Activated T-helper 17 cell treated with anti-CD3 and anti-CD28 coated beads, Interleukin-2, amount 50 U/mL, for 72 hours (primary cell): Measurements from ENCODE around the gene HAX1. TPM values are rescaled to one million over a fixed set of nuclear protein-coding genes. Genes with fewer than 3 reads are reported as not detected.
"Not testable (repeated sequence)": the region's sequence is repeated elsewhere in the genome, so short reads cannot be mapped to it uniquely, and the experiment has no call there.

Experiments used
- ATAC-seq: fragments of 150-1000 bp; cut with Tn5 transposase; replicated peaks from 2 replicates; pipeline ENCODE4 v1.10.0; 2021; ENCODE audit warnings: mild to moderate bottlenecking, moderate library complexity
- H3K27ac Mint-ChIP-seq: one replicate; pipeline ENCODE4 v1.8.0; 2022; ENCODE audit warnings: mixed read lengths
- H3K27me3 Mint-ChIP-seq: one replicate; pipeline ENCODE4 v1.8.0; 2022; ENCODE audit warnings: mixed read lengths
- H3K36me3 Mint-ChIP-seq: one replicate; pipeline ENCODE4 v1.8.0; 2022; ENCODE audit warnings: low read depth, mild to moderate bottlenecking, mixed read lengths
- H3K4me1 Mint-ChIP-seq: one replicate; pipeline ENCODE4 v1.8.0; 2022; ENCODE audit warnings: mixed read lengths
- H3K4me3 Mint-ChIP-seq: one replicate; pipeline ENCODE4 v1.8.0; 2022; ENCODE audit warnings: mild to moderate bottlenecking, mixed read lengths
- H3K9me3 Mint-ChIP-seq: one replicate; pipeline ENCODE4 v1.8.0; 2022; ENCODE audit warnings: mixed read lengths
- total RNA-seq, 2 donors: library from RNA; stranded (reverse); gene quantifications; one replicate each; pipeline ENCODE4 v1.2.3, GENCODE V29; 2022

HAX1 gene
- total RNA-seq, 2 donors from 2014 or later = 127 to 132 TPM

DNA sequence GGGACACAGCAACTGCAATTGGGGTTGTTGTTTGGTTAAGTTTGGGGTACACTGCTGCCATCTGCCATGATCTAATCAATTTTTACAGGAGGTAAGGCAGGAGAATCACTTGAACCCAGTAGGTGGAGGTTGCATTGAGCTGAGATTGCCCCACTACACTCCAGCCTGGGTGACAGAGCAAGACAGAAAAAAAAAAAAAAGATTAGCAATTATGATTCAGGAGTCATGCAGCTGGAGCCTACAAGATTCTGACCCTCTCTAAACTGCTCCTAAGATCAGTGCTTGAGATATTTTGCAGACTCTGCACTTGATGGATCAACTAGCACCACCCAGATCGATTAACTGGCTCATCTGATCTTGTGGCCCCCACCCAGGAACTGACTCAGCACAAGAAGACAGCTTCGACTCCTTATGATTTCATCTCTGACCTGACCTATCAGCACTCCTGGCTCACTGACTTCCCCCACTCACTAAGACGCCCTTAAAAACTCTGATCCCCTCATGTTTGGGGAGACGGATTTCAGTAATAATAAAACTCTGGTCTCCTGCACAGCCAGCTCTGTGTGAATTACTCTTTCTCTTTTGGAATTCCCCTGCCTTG is 35.3 kb downstream of the HAX1 start:
- not testable (repeated sequence) for H3K27me3 Mint-ChIP-seq

DNA sequence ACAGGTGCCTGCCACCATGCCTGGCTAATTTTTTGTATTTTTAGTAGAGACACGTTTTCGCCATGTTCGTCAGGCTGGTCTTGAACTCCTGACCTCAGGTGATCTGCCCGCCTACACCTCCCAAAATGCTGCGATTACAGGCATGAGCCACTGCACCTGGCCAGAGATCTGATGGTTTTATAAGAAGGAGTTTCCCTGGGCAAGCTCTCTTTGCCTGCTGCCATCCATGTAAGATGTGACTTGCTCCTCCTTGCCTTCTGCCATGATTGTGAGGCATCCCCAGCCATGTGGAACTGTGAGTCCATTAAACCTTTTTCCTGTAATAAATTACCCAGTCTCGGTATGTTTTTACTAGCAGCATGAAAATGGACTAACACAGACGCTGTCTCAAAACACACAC is 36.7 kb downstream of the HAX1 start:
- not testable (repeated sequence) for H3K27ac Mint-ChIP-seq, H3K4me3 Mint-ChIP-seq, H3K27me3 Mint-ChIP-seq, ATAC-seq, H3K9me3 Mint-ChIP-seq, H3K36me3 Mint-ChIP-seq
- H3K4me1 Mint-ChIP-seq = peaks cover 22% of the 10 kb centered on the region

More for the DNA sequence above, 35.3 kb downstream of the HAX1 start:
- H3K4me3 Mint-ChIP-seq = peak overlapping the region; percentile 19
- ATAC-seq = peak; percentile 36
- H3K27ac Mint-ChIP-seq = peak overlapping the region; percentile 33
- H3K9me3 Mint-ChIP-seq, H3K36me3 Mint-ChIP-seq: not testable (repeated sequence)
- H3K4me1 Mint-ChIP-seq = peaks cover 22% of the 10 kb centered on the region

DNA sequence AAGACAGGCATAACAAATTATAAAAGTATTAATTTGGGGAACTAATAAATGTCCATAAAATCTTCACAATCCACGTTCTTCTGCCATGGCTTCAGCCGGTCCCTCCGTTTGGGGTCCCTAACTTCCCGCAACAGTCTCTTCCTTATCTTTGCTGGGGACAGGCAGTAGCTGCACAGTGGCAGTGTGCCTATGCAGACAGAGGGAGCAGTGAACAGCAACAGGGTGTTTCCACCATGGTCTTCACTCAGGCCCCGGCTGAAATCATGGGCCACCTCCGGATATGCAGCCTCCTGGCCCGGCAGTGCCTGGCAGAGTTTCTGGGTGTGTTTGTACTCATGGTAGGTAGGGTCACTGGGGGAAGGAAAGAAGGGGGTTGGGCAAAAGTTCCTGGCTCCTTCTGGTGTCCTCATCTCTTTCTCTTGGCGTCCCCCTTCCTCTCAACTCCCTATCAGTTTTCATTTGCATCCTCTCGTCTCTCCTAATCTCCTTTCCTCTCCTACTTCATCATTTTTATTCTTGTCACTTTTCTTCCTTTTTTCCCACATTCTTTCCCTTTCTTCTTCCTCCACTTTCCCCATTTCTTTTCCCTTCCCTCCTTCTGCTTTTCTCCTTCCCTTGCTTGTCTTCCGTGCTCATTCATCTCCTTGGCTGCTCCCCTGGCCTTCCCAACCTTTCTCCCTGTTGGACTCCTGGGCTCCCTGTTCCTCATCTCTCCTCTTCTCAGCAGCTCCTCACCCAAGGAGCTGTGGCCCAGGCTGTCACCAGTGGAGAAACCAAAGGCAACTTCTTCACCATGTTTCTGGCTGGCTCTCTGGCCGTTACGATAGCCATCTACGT is 40.0 kb downstream of the HAX1 start:
- H3K4me1 Mint-ChIP-seq = peaks cover 14% of the 10 kb centered on the region
- H3K36me3 Mint-ChIP-seq, ATAC-seq, H3K27ac Mint-ChIP-seq, H3K9me3 Mint-ChIP-seq, H3K4me3 Mint-ChIP-seq, H3K27me3 Mint-ChIP-seq: not testable (repeated sequence)

- Mint-ChIP-seq H3K9me3 (no peaks in the 10 kb centered on the region), H3K4me3 (no peak overlapping the region), H3K4me1 (peaks cover 8% of the 10 kb centered on the region), H3K27ac (no peak overlapping the region), H3K36me3 (no peaks in the 10 kb centered on the region), H3K27me3 (no peaks in the 10 kb centered on the region)
- ATAC-seq = no peak
These were observed 40.6 kb downstream of the HAX1 start for GRCh38 chr1:154313066-154313356.

DNA sequence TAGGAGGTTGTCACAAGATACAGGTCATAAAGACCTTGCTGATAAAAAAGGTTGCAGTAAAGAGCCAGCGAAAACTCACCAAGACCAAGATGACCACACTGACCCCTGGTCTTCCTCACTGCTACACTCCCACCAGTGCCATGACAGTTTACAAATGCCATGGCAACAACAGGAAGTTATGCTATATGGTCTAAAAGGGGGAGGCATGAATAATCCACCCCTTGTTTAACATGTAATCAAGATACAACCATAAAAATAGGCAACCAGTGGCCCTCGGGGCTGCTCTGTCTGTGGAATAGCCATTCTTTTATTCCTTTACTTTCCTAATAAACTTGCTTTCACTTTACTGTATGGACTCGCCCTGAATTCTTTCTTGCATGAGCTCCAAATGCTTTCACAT is 41.8 kb downstream of the HAX1 start:
- not testable (repeated sequence) for ATAC-seq, H3K27me3 Mint-ChIP-seq, H3K27ac Mint-ChIP-seq, H3K9me3 Mint-ChIP-seq, H3K4me1 Mint-ChIP-seq, H3K4me3 Mint-ChIP-seq, H3K36me3 Mint-ChIP-seq

DNA sequence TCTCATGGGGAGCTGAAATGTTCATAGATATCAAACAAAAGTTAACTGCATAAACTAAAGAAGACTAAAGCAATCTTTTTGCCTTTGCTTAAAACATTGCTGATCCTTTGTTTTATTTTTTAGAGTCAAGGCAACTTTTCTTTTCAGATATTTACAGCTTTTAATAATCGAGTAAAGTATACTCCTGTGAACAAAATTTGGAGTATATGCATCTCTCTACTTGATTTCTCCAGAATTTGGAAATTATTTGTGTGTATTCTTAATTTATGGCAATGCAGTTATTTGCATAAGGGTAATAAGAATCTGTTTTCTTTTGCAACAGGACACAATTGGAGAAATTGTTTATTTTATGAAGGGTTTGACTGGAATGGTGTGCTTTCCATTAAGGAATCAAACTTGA is 44.3 kb downstream of the HAX1 start:
- no peak for ATAC-seq
- Mint-ChIP-seq H3K27ac (no peak overlapping the region), H3K4me1 (no peaks in the 10 kb centered on the region), H3K4me3 (no peak overlapping the region), H3K9me3 (no peaks in the 10 kb centered on the region), H3K27me3 (no peaks in the 10 kb centered on the region), H3K36me3 (no peaks in the 10 kb centered on the region)

DNA sequence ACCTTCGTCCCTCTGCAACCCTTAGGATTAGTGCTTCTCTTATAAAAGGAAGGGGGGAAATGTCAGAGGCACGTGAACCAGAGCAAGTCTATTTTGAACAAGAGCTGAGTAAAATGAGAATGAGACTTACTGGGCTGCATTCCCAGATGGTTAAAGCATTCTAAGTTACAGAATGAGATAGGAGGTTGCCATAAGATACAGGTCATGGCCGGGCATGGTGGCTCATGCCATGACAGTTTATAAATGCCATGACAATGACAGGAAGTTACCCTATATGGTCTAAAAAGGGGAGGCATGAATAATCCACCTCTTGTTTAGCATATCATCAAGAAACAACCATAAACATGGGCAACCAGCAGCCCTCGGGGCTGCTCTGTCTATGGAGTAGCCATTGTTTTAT is 46.0 kb downstream of the HAX1 start:
- Mint-ChIP-seq H3K9me3 (no peaks in the 10 kb centered on the region), H3K36me3 (no peaks in the 10 kb centered on the region), H3K27me3 (no peaks in the 10 kb centered on the region), H3K4me3 (no peak overlapping the region), H3K27ac (no peak overlapping the region), H3K4me1 (no peaks in the 10 kb centered on the region)
- no peak for ATAC-seq

DNA sequence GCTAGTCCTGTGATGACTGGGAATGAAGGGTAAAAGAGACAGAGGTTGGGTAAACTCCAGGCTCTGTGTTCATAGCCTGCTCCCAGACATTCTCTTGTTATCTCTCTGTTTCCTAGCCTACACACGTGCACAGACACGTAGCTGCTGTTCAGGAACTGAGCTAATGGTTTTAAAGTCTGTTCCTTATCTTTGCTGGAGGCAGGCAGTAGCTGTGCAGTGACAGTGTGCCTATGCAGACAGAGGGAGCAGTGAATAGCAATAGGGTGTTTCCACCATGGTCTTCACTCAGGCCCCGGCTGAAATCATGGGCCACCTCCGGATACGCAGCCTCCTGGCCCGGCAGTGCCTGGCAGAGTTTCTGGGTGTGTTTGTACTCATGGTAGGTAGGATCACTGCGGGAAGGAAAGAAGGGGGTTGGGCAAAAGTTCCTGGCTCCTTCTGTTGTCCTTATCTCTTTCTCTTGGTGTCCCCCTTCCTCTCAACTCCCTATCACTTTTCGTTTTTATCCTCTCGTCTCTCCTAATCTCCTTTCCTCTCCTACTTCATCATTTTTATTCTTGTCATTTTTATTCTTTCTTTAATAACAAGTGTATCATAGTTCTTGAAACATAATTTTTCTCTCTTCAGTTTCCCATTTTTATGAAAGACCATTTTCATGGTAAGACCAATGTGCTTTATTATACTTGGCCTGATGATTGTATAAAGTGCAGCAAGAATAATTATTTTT is 48.6 kb downstream of the HAX1 start, which contains the start of gene AQP10:
TSS of gene AQP10 (plus strand) at position 212 of the 727 bp plus-strand sequence. CDS start at position 275, 63 bp downstream.
- no peaks in the 10 kb centered on the region for H3K27me3 Mint-ChIP-seq
- peak within 1 kb of the TSS; percentile 49 for H3K27ac Mint-ChIP-seq
- no peaks in the 10 kb centered on the region for H3K9me3 Mint-ChIP-seq
- no peak for ATAC-seq
- H3K4me3 Mint-ChIP-seq = no peak within 1 kb of the TSS
- H3K4me1 Mint-ChIP-seq = no peaks in the 10 kb centered on the region
- H3K36me3 Mint-ChIP-seq = no peaks in the 10 kb centered on the region

DNA sequence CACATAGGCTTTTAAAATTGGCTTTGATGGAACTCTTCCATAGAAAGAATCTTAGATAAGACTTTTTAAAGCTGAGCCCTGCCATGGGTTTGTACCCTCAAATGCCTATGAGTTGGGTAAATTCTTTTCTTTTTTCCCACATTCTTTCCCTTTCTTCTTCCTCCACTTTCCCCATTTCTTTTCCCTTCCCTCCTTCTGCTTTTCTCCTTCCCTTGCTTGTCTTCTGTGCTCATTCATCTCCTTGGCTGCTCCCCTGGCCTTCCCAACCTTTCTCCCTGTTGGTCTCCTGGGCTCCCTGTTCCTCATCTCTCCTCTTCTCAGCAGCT is 49.1 kb downstream of the HAX1 start:
- not testable (repeated sequence) for H3K36me3 Mint-ChIP-seq, H3K9me3 Mint-ChIP-seq, H3K4me1 Mint-ChIP-seq, ATAC-seq, H3K27me3 Mint-ChIP-seq, H3K4me3 Mint-ChIP-seq
- peak overlapping the region; percentile 49 for H3K27ac Mint-ChIP-seq

GRCh38 chr1:154323493-154323892 is 51.1 kb downstream of the HAX1 start:
- no peak overlapping the region for H3K27ac Mint-ChIP-seq
- H3K4me1 Mint-ChIP-seq = peaks cover 14% of the 10 kb centered on the region
- no peak overlapping the region for H3K4me3 Mint-ChIP-seq
- no peaks in the 10 kb centered on the region for H3K9me3 Mint-ChIP-seq
- H3K36me3 Mint-ChIP-seq = peaks cover 8% of the 10 kb centered on the region
- no peak for ATAC-seq
- no peaks in the 10 kb centered on the region for H3K27me3 Mint-ChIP-seq

GRCh38 chr1:154324241-154324640 is 51.8 kb downstream of the HAX1 start:
- Mint-ChIP-seq H3K27me3 (no peaks in the 10 kb centered on the region), H3K4me1 (peaks cover 16% of the 10 kb centered on the region), H3K9me3 (no peaks in the 10 kb centered on the region), H3K36me3 (peaks cover 11% of the 10 kb centered on the region), H3K27ac (peak overlapping the region; percentile 76), H3K4me3 (peak overlapping the region; percentile 88)
- ATAC-seq = no peak

DNA sequence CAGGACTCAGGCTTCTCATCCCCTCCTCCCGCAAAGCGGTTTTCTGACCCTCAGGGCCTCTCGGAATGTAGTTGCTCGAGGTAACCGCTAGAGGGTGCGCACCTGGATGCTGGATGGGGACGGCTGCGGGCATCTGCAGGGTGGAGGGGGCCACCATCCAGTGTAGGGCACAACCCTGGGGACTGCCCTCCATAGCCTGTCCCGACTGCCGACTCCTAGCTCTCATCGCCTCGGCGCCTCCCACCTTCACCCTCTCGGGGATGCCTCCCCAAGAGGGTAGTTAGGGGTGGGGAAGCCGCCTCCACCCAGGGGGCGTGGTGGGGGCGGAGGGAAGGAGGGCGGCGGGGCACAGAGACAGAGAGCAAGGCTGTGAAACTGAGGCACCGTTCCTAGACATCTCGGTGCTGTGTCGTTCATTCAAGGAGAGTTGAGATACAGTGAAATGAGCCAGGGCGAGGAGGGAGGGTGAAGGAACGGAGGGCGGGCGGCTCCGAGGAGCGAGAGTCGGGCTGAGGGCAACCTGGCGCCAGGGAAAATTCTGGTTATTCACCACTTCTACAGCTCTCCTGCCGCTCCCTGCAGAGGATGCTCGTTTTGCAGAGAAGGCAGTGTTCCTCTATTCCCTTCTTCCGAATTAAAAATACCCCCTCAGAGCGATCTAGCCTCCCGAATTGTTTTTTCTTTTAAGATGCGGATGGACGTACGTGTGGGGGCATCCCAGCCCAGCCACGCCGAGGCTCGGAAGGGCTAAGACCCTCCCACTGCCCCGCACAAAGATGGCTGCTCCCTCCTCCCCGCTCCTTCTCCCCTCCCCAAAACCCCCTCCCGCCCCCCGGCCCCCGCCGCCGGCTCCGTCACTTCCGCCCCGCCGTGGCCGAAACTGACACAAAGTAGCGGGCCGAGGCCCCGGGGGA is 52.5 kb downstream of the HAX1 start, which contains the start of gene ATP8B2:
TSS of gene ATP8B2 (plus strand) at position 857 of the 914 bp plus-strand sequence. CDS start 2,617 bp downstream, outside the sequence.
- Mint-ChIP-seq H3K27me3 (no peaks in the 10 kb centered on the region), H3K27ac (peak within 1 kb of the TSS; percentile 76), H3K4me3 (peak within 1 kb of the TSS; percentile 88), H3K4me1 (peaks cover 23% of the 10 kb centered on the region), H3K9me3 (no peaks in the 10 kb centered on the region), H3K36me3 (peaks cover 18% of the 10 kb centered on the region)
- peak; percentile 66 for ATAC-seq
